D341Med (cell line): ENCODE data around the gene SPATS2.
A peak's percentile ranks its signal among the peaks of the same experiment; 100 is the strongest.
"Not testable (repeated sequence)": the region's sequence is repeated elsewhere in the genome, so short reads cannot be mapped to it uniquely, and the experiment has no call there.

Experiments
- DNase-seq: peaks from one replicate; pipeline ENCODE4 v3.0.0; 2012; ENCODE audit warnings: low spot score

Gene SPATS2

GRCh38 chr12:49410818-49411217, 43.6 kb downstream of the SPATS2 start:
- no peak for DNase-seq

- no peak for DNase-seq
Measured at GRCh38 chr12:49413010-49413409, 45.7 kb downstream of the SPATS2 start.

GRCh38 chr12:49413796-49414195, 46.5 kb downstream of the SPATS2 start:
- no peak for DNase-seq

GRCh38 chr12:49414364-49414763, 47.1 kb downstream of the SPATS2 start:
- DNase-seq, result no peak

GRCh38 chr12:49415521-49415970, 48.3 kb downstream of the SPATS2 start:
- DNase-seq, result no peak

- DNase-seq, result no peak
Measured at GRCh38 chr12:49416892-49417291, 49.6 kb downstream of the SPATS2 start.

GRCh38 chr12:49417558-49417957, 50.3 kb downstream of the SPATS2 start:
- no peak for DNase-seq

- DNase-seq, result no peak
Measured at GRCh38 chr12:49420556-49420955, 53.3 kb downstream of the SPATS2 start.

GRCh38 chr12:49422114-49422513, 54.9 kb downstream of the SPATS2 start:
- no peak for DNase-seq

- DNase-seq, result no peak
Measured at GRCh38 chr12:49428793-49429192, 61.5 kb downstream of the SPATS2 start.

- DNase-seq, result no peak
Measured at GRCh38 chr12:49432616-49433015, 65.4 kb downstream of the SPATS2 start.

GRCh38 chr12:49436799-49437198, 69.5 kb downstream of the SPATS2 start:
- DNase-seq, result not testable (repeated sequence)

- no peak for DNase-seq
Measured at GRCh38 chr12:49439042-49439441, 71.8 kb downstream of the SPATS2 start.

GRCh38 chr12:49440035-49440434, 72.8 kb downstream of the SPATS2 start:
- no peak for DNase-seq

GRCh38 chr12:49442915-49443314, 75.7 kb downstream of the SPATS2 start:
- no peak for DNase-seq

GRCh38 chr12:49446571-49446970, 79.3 kb downstream of the SPATS2 start:
- DNase-seq, result peak; percentile 58

- no peak for DNase-seq
Measured at GRCh38 chr12:49448858-49449257, 81.6 kb downstream of the SPATS2 start.

- no peak for DNase-seq
Measured at GRCh38 chr12:49451468-49452259, 84.4 kb downstream of the SPATS2 start.

GRCh38 chr12:49455501-49455900, 88.2 kb downstream of the SPATS2 start:
- DNase-seq, result no peak

- no peak for DNase-seq
Measured at GRCh38 chr12:49456131-49456679, 88.9 kb downstream of the SPATS2 start.

GRCh38 chr12:49458816-49459215, 91.6 kb downstream of the SPATS2 start:
- DNase-seq, result no peak

GRCh38 chr12:49461221-49461620, 94.0 kb downstream of the SPATS2 start:
- no peak for DNase-seq

GRCh38 chr12:49462083-49462744, 95.0 kb downstream of the SPATS2 start:
- no peak for DNase-seq
